Activated CD8-positive, alpha-beta memory T cell treated with anti-CD3 and anti-CD28 coated beads, Interleukin-2, amount 50 U/mL, for 48 hours (primary cell): ENCODE data around the gene SPOCK1.
"Not testable (repeated sequence)": the region's sequence is repeated elsewhere in the genome, so short reads cannot be mapped to it uniquely, and the experiment has no call there.

Source experiments
- DNase-seq: peaks from one replicate; pipeline ENCODE4 v3.0.0-alpha.2; 2020

The SPOCK1 gene

DNA sequence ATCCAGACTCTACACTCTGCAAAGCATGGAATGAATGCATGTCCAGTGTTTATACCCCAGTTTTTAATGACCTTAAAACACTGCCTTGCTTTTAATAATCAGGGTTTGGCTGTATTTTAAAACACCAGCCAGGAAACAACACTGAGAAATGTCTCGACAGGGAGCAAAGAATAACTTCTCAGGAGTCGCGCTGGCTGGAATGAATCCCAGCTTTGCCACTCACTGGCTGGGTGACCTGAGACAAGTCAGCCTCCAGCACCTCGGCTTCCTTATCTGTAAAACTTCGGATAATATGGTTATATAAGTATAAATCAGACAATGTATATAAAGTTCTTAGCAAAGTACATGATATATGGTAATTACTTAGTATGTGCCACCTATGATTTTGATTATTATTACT, 505.0 kb downstream of the SPOCK1 start:
- no peak for DNase-seq

DNA sequence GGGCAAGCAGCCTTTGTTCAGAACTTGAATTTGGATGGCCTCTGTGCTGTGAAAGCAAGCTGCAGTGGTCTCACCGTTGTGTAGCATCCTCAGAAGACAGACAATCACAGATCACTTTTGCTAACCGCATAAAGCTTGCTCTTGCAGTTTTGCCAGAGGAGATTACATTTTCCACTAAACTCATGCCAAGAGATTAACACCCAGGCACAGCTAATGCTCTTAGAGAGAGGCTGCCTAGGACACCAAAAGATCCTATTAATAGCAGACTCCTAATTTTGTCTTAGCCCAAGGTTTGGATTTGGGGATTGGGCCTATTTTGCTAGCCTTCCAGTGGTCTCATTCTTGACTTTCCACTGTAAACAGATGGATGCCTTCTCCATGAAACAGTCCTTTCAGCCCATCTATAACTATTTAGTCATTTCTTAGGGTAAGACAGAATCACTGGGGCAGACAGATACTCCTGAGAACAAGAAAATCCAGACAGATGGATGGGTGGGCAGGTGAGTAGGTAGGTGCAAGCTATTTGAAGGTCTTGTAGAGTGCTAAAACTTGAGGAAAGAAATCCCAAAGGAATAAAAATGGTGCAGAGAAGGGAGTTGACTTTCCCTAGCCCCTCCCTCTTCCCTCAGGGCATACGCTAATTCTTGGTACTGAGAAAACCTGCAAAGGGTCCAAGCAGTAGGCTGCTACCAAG, 506.2 kb downstream of the SPOCK1 start:
- DNase-seq, result no peak

DNA sequence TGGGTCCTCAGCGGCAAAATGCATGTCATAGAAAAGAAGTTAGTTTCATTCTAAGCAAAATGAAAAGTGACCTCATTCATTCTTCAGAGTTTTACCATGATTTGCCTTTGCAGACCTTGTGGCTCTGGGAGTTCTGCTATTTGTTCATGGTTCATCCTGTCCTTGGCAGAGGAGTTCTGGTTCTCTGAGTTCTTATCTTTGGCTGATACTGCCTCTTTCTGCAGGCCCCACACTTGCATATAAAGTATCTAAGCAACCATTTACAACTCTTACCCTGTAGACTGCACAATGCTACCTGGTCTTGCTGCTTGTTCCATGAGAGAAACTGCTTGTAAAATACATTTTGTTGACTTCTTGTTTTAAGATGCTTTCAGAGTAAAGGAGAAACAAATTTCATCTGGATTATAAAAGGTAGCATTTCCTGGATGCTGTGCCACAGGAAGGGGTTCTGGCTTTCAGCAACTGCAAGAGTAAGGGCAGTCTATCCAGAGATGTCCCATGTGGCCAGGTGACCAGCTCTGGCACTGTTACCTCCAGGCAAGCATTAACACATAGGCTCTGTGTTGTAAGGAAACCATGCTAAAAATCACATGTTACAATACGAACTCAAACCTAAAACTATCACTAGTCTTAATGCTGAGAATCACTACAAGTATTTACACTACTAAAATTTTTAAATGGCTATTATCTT, 513.2 kb downstream of the SPOCK1 start:
- no peak for DNase-seq

DNA sequence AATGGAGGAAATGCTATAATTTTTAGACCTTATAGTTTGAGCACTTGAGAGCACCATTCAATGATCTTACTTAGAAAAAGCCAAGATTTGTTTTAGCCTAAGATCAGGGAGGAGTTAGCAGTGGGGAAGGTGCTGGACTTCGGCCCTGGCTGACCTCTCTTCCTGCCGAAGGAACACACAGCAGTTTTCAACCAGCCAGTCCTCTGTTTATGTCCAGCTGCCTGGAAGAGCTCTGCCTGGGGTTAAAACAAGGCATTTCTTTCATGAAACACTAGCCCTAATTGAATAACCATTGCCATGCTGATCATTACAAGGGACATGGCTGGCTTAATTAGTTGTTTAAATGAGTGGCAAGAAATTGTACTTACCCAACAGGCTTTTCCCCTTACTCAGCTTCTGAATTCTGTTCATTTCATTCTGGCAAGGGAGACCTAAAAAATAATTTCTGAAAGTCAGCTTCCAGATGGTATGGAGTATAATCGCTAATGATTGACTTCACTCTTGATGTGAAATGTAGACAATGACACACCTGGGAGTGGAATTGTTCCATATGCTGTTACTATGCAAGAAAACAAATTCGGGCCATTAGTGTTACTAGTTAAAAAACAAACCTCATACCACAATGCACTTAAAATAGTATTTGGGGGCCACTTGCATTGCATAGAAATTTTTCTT, 514.2 kb downstream of the SPOCK1 start:
- DNase-seq, result no peak

DNA sequence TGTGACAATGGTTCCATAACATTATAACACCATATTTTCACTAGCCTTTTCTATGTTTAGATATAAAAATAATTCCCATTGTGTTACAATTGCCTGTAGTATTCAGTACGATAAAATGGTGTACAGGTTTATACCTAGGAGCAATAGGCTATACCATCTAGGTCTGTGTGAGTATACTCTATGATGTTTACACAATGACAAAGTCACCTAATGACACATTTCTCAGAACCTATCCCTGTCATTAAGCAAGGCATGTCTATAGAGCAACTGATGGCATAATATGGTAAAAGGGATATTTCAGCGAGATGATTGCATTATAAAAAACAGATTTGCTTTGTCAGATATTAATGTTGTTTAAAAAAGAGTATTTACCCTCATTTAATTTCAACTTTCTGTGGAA, 517.2 kb downstream of the SPOCK1 start:
- no peak for DNase-seq

DNA sequence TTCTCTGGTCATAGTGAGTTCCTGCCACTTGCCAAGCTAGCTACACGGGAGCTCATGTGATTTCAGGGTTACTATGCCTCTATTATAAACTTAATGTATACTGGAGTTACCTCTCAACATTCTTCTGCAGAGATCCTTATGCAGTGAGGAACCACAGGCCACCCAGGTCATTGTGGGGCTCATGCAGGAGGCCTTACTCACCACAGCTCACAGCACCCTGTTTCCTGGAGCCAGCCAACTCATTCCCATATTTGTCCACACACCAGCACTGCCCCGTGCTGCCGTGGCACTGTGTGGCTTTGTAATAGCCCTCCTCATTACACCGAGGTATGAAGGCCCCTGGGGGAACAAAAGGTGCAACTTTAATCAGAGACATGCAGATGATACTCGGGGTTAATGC, 520.0 kb downstream of the SPOCK1 start:
- DNase-seq, result no peak

DNA sequence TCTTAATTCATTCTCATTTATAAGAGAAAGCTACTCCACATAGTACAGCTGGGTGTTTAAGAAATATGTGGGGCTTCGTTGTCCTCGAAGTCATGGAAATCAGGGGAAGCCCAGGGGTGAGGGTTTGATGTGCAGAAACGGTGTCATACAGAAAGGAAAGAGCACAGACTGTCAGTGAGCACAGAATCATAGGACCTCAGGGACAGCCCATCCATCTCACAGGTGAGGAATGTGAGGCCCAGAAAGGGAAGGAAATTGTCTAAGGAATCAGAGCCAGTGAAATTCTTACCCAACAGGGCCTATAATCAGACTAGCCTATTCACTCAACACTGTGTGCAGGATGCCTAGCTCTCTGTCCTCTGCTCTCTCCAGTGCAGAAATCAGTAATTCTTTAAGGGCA, 535.6 kb downstream of the SPOCK1 start:
- no peak for DNase-seq

DNA sequence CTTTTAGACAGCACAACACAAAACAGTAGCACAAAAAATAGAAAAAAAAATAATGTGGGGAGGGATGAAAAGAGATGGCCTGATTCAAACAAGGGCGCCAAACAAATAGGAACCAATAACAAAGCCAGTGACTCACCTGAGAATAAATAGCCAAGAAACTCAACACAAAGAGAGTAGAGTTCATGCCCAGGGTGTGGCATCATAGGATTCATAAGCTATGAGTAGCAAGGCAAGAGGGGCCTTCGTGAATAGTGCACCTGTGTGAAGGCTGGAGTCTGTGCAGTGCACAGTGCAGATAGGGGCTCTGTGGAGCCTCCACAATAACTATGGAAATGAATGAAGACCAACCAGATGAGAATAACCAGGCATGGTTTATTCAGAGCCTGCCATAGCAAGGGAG, 541.7 kb downstream of the SPOCK1 start:
- DNase-seq, result no peak

DNA sequence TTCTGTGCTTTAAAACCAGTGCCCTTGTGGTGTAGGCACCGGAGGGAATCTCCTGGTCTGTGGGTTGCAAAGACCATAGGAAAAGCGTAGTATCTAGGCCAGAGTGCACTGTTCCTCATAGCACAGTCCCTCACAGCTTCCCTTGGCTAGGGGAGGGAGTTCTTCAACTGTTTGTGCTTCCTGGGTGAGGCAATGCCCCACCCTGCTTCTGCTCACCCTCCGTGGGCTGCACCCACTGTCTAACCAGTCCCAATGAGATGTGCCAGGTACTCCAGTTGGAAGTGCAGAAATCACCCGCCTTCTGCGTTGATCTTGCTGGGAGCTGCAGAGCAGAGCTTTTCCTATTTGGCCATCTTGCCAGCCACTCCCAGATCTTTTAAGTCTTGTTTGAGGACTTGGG, 545.0 kb downstream of the SPOCK1 start:
- DNase-seq, result not testable (repeated sequence)

DNA sequence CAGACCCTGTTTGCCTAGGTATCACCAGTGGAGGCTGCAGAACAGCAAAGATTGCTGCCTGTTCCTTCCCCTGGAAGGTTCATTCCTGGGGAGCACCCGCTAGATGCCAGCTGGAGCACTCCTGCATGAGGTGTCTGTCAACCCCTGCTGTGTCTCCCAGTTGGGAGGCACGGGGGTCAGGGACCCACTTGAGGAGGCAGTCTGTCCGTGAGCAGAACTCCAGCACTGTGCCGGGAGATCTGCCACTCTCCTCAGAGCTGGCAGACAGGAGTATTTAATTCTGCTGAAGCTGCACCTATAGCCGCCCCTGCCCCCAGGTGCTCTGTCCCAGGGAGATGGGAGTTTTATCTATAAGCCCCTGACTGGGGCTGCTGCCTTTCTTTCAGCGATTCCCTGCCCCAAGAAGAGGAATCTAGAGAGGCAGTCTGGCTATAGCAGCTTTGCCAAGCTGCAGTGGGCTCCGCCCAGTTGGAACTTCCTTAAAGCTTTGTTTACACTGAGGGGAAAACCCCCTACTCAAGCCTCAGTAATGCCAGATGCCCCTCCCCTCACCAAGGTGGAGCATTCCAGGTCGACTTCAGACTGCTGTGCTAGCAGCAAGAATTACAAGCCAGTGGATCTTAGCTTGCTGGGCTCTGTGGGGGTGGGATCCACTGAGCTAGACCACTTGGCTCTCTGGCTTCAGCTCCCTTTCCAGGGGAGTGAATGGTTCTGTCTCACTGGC, 545.6 kb downstream of the SPOCK1 start:
- DNase-seq, result not testable (repeated sequence)

DNA sequence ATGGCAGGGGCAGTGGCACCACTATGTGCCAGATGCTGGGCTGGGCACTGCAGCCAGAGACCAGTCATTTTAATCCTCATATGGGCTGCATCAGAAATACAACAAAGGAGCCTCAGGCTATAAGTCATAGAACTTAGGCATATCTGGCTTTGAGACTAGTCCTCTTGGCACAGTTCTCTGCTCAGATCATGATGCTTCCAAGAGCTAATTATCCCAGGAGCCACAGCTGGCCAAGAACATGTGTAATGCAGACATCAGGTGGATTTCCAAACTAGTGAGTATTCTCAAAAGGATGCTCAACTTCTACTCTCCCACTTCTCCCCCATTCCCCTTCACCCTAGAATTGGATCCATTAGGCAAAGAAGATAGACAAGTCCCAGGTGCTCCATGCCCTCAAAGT, 571.6 kb downstream of the SPOCK1 start:
- DNase-seq, result no peak

DNA sequence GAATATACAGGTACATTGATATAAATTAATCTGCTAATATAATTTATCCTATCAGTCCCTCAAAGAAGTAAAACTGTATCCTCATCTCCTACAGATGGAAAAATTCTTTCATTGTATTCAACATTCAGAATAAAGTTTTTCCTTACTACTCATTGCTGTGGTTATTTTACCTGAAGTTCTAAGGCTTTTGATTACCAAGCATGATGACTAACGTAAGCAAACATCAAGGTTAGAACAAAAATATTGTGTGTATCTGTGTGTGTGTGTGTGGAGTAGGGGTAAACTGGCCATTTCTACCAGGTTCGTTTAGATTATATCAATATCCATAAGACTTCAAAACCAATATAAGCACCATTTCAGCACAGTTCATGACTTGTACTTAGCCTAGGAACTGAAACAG, 573.1 kb downstream of the SPOCK1 start:
- DNase-seq, result no peak
